ENCODE data around the gene COL26A1.

DNA sequence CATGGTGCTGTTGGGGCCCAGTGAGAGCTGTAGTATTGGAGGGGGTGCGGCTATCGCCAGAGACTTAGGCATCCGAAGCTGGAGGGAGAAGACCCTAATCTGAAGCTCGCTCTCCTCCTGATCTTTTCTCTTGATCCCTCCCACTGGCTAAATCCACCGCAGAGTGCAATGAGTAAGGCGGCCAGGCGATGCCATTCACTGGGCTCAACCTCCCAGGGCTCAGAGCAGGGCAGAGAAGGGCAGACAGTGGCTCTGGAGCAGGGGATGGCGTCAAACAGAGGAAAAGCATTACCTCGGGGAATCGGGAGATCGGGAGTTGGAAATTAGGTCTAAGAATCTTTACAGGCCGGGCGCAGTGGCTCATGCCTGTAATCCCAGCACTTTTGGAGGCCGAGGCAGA is 22.3 kb upstream of the COL26A1 start:
- TF ChIP-seq, protein P1, sequence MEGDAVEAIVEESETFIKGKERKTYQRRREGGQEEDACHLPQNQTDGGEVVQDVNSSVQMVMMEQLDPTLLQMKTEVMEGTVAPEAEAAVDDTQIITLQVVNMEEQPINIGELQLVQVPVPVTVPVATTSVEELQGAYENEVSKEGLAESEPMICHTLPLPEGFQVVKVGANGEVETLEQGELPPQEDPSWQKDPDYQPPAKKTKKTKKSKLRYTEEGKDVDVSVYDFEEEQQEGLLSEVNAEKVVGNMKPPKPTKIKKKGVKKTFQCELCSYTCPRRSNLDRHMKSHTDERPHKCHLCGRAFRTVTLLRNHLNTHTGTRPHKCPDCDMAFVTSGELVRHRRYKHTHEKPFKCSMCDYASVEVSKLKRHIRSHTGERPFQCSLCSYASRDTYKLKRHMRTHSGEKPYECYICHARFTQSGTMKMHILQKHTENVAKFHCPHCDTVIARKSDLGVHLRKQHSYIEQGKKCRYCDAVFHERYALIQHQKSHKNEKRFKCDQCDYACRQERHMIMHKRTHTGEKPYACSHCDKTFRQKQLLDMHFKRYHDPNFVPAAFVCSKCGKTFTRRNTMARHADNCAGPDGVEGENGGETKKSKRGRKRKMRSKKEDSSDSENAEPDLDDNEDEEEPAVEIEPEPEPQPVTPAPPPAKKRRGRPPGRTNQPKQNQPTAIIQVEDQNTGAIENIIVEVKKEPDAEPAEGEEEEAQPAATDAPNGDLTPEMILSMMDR (conservative IDR thresholded peaks at IDR 0.05; ENCODE audit: low read depth, low read length) = no peak
- TF ChIP-seq EZH2 (IDR thresholded peaks at IDR 0.05; ENCODE audit: borderline replicate concordance, low read depth, low read length, poor library complexity, severe bottlenecking) = no peak

Data from A673 (cell line).